Sigmoid colon (tissue), 4 donors: ENCODE results near the gene SMU1.

Source experiments
- EP300 ChIP-seq, 4 donors: sonication (generic); formaldehyde crosslinking; IDR thresholded peaks; one replicate each; pipeline ENCODE4 v1.6.1; 2017; ENCODE audit warnings: antibody characterized with exemption in 4 of 4
- POLR2A ChIP-seq, 2 donors: fragments of 450-650 bp; IDR thresholded peaks; one replicate each; pipeline ENCODE4 v1.6.1; 2016; ENCODE audit warnings: antibody characterized with exemption in 2 of 2, mild to moderate bottlenecking in 2 of 2, moderate library complexity in 2 of 2
- POLR2AphosphoS5 ChIP-seq, 4 donors: sonication (generic); formaldehyde crosslinking; IDR thresholded peaks; one replicate each; pipeline ENCODE4 v1.6.1; 2017; ENCODE audit warnings: antibody characterized with exemption in 4 of 4
- TF ChIP-seq, protein P1 (sequence below), 4 experiments: fragments of 450-650 bp in 3 of 4; fragments of 200-600 bp in 1 of 4; IDR thresholded peaks; one replicate each; pipeline ENCODE4 v1.5.1; 2016 to 2019; ENCODE audit warnings: antibody characterized with exemption in 4 of 4, mild to moderate bottlenecking in 3 of 4, moderate library complexity in 2 of 4

DNA sequence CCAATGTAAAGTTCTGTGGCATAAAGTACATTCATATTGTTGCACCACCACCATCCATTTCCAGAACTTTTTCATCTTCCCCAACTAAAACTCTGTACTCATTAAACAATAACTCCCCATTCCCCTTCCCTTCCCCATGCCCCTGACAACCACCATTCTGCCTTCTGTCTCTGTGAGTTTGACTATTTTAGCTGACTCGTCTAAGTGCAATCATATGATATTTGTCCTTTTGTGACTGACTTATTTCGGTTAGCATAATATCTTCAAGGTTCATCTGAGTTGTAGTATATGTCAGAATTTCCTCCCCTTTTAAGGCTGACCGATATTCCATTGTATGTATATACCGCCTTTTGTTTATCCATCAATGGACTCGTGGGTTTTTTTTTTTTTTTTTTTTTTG is 29.0 kb upstream of the SMU1 start:
- TF ChIP-seq POLR2AphosphoS5 (IDR thresholded peaks at IDR 0.05) (no peak), POLR2A (IDR thresholded peaks at IDR 0.05) (no peak), EP300 (IDR thresholded peaks at IDR 0.05) (no peak)
- TF ChIP-seq, protein P1, sequence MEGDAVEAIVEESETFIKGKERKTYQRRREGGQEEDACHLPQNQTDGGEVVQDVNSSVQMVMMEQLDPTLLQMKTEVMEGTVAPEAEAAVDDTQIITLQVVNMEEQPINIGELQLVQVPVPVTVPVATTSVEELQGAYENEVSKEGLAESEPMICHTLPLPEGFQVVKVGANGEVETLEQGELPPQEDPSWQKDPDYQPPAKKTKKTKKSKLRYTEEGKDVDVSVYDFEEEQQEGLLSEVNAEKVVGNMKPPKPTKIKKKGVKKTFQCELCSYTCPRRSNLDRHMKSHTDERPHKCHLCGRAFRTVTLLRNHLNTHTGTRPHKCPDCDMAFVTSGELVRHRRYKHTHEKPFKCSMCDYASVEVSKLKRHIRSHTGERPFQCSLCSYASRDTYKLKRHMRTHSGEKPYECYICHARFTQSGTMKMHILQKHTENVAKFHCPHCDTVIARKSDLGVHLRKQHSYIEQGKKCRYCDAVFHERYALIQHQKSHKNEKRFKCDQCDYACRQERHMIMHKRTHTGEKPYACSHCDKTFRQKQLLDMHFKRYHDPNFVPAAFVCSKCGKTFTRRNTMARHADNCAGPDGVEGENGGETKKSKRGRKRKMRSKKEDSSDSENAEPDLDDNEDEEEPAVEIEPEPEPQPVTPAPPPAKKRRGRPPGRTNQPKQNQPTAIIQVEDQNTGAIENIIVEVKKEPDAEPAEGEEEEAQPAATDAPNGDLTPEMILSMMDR (IDR thresholded peaks at IDR 0.05): no peak
